T-helper 9 cell (primary cell): ENCODE results near the gene ARHGEF2.

Experiments
- DNase-seq: peaks from one replicate; pipeline ENCODE4 v3.0.0-alpha.2; 2020

The ARHGEF2 gene

DNA sequence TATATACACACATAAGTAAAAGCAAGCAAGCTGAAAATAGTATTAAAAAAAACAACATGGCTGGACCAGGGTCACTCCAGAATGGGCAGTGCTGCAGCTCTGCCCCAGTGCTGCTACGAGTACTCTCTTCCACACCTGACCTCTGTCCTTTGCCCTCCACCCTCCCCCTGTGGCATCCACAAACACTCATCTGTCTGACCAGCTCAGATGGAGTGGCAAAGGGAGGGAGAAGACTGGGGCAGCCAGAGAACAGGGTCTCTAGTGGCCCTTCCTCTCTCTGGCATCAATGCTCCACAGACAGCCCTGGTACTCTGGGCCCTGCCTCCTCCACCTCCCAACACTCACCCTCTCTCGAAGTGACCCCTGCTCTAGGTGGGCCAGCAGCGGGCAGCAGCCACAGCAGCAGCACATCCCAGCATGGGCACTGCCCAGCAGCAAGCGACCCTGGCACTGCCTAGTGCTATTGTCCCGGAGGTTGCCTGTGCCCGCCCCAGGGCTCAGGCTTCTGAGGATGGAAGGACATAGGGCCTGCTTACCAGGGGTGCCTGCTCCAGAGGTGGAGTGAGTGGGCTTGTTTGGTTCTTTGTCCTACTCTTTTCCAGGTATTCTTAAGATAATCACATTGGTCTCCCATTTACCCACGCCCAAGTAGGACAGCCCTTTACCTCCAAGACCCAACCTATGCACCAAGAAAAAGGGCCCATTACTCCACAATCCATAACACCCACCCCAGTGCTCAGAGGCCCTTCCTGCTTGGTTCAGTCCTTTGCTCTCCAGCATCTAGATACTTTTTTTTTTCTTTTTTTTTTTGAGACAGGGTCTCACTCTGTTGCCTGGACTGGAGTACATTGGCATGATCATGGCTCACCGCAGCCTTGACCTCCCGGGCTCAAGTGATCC is 6.2 kb downstream of the ARHGEF2 start:
- DNase-seq, result no peak

DNA sequence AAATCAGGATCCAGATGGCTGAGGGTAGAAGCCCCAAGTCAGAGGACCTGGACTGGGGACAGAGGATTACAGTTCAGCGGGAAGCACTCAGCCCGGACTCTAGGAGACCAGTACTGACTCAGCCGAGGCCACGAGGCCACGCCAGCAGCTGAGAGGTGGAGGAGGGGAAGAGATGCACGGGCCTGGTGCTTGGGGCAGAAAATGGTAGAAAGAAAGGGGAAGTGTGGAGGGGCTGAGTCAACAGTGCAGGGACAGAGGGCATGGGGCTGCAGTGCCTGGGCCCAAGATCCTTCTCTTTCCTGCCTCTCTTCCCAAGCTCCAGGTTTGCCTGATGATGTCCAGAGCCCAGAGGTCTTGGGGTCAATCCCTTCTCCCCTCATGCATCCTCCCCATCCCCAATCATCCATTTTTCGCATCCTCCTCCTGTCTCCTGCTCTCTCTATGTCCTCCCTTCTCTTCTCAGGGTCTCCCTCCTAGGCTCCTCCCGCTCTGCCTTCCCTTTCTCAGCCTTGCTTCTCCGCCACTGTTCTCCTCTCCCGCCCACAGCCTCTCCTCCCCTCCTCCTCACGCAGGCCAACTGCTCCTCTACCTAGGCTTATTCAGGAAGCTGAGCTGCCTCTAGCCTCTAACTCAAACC is 7.7 kb downstream of the ARHGEF2 start:
- no peak for DNase-seq

DNA sequence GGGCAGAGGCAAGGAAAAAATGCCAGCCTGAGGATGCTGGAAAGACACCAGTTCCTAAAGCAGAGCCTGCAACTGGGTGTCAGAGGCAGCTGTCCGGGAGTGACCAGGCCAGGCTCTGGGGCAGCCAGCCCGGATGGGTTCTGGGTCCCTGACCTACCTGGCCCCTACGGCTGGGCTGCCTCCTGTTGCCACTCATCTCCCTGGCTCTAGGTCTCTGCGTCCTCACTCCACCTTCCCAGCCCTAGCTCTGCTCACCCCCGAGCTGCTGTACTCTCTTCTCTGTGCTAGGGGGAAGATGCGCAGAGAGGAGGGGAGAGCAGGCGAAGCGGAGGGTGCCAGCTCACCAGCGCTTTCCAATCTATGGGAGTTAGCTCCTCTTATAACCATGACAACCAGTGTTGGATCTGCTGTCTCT is 9.0 kb downstream of the ARHGEF2 start:
- no peak for DNase-seq

DNA sequence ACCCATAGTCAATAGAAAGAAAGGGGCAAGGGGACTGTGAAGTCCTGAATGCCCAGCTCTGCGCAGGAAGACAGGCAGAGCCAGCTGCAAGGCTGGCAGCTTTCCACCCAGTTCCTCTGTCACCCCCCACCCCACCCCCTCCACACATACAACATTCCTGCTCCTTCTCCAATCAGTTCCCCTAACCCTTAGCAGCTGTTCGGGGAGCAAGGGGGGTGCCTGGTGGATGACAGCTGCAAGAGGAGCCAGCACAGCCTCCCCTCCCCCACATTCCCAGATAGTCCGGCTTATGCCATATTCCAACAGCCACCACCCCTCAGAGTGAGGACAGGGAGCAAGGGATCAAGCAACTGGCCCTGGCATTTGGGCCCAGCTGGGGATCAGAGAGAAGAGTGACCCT is 9.7 kb downstream of the ARHGEF2 start:
- no peak for DNase-seq

DNA sequence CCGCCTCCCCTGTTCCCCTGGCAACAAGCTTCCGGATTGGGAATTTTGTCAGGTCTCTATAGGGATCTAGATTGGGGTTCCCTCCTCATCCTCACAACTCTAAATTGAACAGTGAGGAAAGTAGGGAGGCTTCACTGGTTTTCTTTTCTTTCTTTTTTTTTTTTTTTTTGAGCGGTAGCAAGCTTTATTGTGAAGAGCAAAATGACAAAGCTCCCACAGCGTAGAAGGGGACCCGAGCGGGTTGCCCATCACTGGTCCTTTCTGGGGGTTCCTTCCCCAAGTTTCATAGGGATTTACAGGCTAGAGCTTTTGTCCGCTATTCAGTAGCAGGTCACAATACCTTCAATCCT is 10.3 kb downstream of the ARHGEF2 start:
- DNase-seq, result no peak

DNA sequence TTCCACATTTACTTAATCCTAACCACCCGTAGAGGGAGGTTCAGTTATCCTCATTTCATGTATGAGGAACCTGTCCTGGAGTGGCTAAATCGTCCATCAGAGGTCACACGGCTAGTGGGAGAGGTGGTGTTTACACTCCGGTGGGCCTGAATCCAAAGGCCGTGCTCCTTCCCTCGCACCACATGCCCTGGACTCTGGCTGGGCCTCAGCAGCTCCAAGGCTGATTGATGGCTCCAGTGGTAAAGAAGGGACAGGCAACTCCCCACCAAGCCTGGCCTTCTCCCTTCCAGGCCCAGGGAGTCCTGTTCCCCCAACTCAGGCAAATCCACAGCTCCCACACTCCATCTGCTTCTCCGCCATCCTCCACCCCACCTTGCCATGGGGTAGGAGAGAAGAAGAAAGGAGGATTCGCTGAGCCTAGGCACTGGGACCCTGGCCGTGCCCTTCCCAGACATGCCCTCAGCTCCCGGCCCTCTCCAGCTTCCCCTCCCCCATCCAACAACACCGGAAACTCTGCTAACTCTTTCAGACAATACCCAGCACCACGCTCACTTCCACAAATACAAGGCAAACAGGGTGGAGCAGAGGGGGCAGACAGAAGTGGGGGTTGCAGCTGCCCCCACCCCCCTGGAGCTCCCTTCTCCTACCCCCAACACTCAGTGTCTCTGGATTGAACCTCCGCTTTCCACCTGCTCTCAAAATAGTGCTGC is 10.9 kb downstream of the ARHGEF2 start:
- DNase-seq, result no peak

DNA sequence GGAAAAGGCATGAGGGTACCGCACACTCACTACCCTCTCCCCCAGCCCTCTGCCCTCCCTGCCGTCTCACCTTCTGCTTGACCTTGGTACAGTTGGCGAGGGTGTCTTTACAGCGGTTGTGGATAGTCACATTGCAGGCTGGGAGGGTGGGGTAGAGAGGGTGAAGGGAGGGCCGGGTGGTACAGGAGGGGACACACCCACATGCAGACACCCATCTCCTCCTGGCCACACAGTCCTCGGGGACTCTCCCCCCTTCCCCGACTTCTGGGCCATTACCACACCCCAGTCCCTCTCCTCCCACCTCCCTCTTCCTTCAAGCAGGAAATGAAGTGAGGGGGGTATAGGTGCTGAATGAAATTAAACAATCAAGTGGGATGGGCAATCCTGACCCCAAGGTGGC is 11.6 kb downstream of the ARHGEF2 start:
- DNase-seq, result no peak

DNA sequence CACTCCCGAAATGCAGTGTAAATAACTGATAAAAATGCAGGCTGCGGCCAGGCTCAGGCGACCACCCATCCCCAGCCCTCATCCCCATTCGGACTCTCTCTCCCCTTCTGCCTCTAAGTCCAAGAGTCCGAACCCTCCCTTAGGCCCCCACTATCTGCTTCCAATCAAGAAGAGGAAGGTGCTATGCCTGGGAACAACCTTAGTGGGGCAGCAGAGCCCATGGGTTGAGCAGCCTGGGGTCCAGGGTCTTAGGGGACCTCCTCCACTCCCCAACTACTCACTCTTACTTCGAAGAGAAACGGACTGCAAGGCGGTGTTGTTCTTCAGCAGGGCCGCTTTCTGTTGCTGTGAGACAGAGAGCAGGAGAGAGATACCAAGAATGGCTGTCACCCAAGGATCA is 12.2 kb downstream of the ARHGEF2 start:
- no peak for DNase-seq

DNA sequence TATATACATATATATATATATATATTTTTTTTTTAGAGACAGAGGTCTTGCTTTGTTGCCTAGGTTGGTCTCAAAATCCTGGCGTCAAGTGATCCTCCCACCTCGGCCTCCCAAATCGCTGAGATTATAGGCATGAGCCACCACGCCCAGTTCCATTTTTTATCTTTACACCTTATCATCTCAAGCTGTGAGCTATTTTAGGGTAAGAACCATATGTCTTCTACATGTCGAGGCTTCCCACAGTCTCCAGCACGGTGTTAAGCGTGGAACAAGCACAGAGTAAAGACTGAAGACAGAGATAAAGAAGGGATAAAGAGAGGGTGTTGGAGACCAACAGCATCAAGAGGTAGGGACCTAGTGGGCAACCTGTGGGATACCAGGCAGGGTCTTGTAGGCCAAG is 14.2 kb downstream of the ARHGEF2 start:
- no peak for DNase-seq

DNA sequence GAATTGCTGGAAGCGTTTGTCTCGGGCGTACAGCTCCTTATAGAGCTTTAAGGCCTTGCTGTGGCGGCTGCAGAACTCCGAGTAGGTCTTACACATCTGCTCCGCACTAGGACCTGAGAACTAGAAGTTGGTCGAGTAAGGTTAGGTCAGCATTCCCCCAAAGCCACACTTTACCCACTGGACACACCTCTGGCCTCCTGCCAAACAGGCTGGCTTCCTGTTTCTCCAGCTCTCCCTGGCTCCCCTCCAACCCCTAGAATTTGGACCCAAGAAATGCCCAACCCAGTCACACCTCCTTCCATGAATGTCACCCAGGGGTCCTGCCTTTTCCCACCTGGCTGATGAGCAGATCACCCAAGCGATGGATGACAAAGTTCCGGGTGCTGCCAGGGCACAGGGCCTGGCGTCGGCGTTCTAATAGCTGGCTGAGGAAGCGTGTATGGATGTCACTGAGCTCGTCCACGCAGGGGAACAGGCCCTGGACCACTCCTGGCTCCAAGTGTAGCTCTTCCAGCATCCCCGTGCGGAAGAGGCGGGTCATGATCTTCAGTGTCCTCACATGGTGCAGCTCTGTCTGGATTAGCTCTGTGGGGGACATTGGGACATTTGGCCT is 15.6 kb downstream of the ARHGEF2 start:
- DNase-seq, result no peak

DNA sequence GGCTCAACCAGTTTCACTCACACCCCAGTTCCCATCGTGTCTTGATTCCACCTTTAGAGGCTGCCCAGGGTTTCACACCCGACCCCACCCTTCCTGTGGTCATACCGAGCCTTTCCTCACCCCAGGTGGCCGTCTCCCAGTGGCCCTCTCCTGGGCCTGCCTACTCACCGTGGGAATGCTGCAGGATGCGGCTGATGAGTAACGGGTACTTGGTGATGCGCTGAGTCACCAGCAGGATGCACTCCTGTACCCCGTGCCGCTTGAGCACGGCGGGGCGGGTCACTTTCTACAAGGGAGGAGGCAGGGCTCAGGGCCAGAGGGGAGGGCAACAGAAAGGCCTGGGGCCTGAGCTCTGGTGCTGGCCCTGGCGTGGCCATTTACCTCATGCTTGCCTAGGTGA is 16.4 kb downstream of the ARHGEF2 start:
- DNase-seq, result no peak

DNA sequence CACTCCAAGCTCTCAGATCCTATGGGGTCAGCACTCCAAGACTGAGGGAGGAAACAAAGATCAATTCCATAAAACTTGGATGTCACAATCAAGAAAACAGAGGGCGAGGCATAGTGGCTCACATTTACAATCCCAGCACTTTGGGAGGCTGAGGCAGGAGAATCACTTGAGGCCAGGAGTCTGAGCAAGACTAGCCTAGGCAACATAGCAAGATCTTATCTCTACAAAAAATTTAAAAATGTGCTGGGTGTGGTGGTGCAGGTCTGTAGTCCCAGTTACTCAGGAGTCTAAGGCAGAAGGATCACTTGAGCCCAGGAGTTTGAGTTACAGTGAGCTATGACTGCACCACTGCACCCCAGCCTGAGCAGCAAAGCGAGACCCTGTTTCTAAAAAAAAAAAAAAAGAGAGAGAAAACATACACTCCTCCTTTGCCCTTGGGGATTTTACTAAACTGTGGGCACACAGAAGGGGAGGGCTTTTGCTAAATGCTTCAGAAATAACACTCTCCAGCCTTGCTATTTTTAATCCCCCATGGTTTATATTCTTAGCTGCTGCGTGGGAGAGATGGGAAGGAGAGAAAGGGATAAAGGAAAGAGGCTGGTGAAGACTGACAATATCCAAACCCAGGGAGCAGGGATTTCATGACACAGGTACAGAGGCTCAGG is 18.1 kb downstream of the ARHGEF2 start:
- no peak for DNase-seq

DNA sequence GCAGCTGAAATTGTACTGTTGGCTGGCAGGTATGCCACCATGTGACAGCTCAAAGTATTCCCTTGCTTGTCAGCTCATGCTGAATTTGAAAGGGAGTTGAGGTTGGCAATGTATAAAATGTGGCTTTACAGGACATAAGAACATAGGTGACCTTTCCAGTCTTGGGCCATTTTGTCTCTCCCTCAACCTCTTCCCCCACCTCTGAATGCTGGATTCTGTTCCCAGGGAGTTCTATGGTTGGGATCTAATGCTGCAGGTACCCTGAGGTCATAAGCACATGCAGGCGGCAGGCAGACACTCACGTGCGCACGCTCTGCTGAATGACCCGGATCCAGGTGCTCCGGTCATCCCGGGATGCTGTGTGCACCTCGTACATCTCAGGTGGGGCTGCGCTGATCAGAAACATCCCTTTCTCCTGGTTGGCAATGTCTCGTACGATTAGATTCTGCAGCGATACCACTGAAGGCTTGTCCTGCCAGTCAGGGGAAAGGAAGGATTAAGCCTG is 20.9 kb downstream of the ARHGEF2 start:
- no peak for DNase-seq

DNA sequence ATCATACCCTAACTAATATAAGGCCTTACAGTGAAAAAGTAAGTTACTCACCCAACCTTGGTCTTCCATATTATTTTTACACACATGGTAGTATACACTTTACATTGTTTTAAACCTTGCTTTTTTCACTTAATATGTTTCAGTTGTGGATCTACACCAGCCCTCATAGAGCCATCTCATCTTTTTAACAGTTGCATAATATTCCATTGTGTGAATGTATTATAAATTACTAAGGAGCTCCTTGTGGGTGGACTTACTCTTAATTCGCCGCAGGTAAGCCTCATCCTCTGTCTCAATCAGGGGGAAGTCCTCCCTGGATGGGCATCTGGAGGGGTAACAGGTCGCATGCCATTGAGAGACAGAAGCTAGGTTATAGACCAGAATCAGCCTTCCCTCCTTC is 23.7 kb downstream of the ARHGEF2 start:
- no peak for DNase-seq

DNA sequence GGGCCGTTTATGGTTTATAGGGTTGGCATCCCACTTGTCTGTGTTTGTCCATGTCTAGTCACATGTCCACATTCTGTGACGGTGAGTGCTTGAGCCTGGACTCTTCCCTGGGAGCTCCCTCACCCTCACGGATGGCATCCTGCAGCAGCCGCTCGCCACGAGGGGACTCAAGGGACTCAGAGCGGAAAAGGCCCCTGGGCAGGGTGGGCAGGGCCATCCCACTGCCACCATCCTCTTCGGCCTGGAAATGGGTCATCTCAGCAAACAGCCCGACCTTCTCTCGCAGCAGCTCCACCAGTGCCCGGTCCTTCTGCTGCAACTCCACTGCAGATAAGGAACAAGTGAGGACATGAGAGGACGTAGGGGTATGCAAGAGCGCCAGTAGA is 25.8 kb downstream of the ARHGEF2 start:
- no peak for DNase-seq

DNA sequence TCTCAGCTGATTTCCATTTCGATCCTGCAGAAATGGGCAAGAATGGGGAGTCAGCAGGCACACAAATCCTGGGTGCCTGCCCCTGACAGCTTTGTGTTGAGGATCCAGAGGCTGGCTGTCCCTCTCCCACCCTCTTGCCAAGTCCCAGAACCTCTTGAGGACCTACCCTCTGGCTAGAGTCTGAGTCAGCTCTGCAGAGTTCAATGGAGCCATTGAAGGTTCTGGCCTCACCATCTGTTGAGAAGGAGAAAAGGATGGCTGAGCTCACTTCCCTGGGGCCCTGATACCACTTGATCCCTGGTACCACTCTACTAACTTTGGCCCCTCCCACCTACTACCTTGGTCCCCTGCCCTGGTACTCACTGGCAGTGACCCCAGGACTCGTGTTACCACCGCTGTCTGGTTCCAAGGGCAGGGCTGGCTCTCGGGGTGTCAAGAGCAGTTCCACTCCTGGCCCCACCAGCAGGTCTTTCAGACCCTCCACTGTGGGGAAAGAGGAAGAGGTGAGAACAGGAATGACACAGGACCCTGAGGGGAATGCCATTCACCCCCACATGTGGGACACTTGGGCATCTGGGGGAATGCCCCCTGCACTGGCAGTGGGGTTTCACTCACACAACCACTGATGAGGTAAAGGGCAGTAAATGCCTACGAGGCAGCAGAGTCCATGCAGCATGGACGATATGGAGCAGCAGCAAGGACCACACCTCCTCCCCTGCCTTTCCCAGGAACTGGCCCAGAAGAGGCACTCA is 26.4 kb downstream of the ARHGEF2 start:
- DNase-seq, result no peak

DNA sequence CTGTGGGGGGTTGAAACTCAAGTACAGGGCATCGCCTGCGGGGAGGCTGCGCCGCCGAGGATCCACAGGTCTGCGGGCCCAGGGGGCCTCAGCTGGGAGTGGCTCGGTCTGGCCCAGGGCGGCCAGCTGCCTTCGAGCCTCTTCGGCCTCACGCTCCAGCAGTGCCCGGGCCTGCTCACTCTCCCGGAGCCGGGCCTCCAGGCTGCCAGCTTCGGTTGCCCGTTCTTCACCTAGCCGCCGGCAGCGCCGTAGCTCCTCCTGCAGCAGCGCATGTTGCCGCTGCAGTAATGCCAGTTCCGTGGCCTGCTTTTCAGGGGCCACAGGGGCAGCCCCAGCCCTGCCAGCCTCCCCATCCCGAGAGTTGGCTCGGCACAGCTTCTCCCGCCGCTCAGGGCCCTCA is 27.5 kb downstream of the ARHGEF2 start:
- DNase-seq, result no peak

DNA sequence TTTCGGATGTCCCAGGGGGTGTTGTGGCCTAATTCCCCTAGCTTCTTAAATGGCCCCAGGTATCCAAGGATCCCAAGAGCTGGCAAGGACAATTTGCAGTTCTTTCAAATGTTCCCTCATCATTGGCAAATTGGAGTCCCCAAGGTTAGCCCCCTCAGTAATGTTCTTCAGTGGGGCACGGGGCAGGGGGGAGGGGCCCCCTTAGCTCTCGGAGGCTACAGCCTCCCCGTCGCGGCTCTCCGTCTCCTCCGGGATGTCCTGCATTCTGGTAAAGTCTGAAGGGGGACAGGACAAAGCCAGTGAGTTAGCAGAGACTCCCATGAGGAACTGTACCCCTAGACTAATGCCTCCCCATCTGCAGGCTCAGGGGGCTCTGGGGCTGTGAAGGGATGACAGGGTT is 30.6 kb downstream of the ARHGEF2 start:
- no peak for DNase-seq

DNA sequence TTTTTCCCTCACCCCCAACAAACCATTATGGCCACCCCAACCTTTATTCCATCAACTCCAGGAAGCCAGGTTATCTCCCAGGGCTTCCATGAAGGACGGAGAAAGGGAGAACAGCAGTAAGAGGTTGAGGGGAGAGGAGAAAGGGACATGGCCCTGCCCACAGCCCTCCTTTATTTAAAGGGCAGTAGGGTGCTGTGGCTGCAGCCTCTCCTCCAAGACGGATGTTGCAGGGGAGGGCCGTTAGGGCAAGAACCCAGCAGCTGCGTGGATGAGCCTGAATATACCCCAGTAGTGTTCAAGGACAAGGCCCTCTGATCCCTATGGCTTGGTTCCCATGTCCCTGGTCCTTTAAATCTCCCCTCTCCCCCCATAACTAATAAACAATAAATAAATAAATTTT is 31.1 kb downstream of the ARHGEF2 start:
- DNase-seq, result no peak

DNA sequence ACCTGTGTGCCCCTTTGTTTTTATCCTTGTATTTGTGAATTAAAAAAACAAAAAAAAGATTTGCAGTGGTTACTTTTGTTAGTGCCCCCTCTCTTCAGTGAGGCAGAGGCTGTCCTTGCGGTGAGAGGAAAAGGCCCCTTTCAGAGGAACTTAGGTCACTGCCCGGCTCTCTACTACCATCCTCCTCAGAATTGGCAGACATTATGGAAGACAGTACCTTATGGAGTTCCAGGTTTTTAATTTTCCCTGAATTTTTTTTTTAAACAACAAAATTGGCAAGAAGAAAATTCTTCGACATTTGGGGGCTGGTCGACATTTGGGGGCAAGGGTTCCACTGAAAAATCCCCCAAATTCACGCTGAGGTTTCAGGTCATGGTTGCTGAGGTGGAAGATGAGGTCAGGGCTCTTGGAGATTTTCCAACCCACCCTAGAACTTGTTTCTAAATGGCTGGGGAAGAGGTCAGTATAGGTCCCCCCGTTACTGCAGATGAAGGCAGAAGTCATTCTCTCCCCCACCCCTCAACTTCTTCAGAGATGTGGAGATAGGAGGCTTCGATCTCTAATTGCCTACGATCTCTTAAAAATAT is 31.6 kb downstream of the ARHGEF2 start:
- DNase-seq, result no peak

DNA sequence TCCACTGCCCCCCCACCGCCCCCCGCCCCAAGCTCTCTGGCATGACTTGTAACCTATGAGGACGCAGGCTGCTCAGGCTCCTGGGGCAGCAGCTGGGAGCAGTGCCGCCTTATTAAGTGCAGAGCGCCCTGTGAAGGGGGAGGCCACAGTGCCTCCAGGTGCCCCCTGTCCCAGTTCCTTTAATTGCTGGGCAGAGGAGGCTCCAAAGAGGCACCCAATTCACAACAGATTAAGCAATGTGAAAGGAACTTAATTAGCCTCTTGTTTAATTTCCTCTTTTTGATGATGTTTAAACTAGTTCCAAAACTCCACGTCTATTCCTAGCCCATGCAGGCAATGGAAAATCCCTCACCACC is 33.9 kb downstream of the ARHGEF2 start:
- no peak for DNase-seq
